ENCODE data around the gene SOX8. TPM values are rescaled to one million over a fixed set of nuclear protein-coding genes. Genes with fewer than 3 reads are reported as not detected.

Gene SOX8
- total and polyA plus RNA-seq, 2 experiments from 2014 or later: 5.7 to 26.2 TPM

- Histone ChIP-seq H3K27ac (ENCODE audit: low read depth) (no peak overlapping the region), H3K27me3 (ENCODE audit: insufficient read depth) (no peaks in the 10 kb centered on the region), H4K20me1 (replicated peaks; ENCODE audit: insufficient read depth) (no peaks in the 10 kb centered on the region), H3K9me2 (ENCODE audit: insufficient read depth) (no peaks in the 10 kb centered on the region), H3F3A (replicated peaks; ENCODE audit: low read depth) (no peaks in the 10 kb centered on the region), H3K36me3 (ENCODE audit: insufficient read depth) (no peaks in the 10 kb centered on the region), H3K79me2 (replicated peaks; ENCODE audit: insufficient read depth) (no peaks in the 10 kb centered on the region), H3K4me2 (no peak overlapping the region), H2AFZ (no peak overlapping the region), H3K4me3 (no peak overlapping the region), H3K4me1 (ENCODE audit: insufficient read depth) (no peaks in the 10 kb centered on the region)
- Mint-ChIP-seq H3K36me3 (ENCODE audit: low read depth) (peaks cover 8% of the 10 kb centered on the region; the same call in 1 of the 3 replicates), H3K27ac (no peak overlapping the region), H3K27me3 (ENCODE audit: insufficient read depth, low read depth, poor library complexity) (no peaks in the 10 kb centered on the region), H3K9me3 (peaks cover 19% of the 10 kb centered on the region; the same call in 2 of the 3 replicates), H3K4me3 (no peak overlapping the region), H3K4me1 (peaks cover 6% of the 10 kb centered on the region)
- no peak for TF ChIP-seq REST (IDR thresholded peaks at IDR 0.05; ENCODE audit: unreplicated experiment)
- no peak for TF ChIP-seq NANOG (IDR thresholded peaks at IDR 0.05; ENCODE audit: borderline replicate concordance)
- TF ChIP-seq ETS1 (IDR thresholded peaks at IDR 0.05): no peak
- no peak for TF ChIP-seq EZH2phosphoT487 (IDR thresholded peaks at IDR 0.05; ENCODE audit: unreplicated experiment)
- TF ChIP-seq ZNF114 (CRISPR knock-in tag; IDR thresholded peaks at IDR 0.05): no peak
- no peak for TF ChIP-seq POLR2AphosphoS5 (IDR thresholded peaks at IDR 0.05; ENCODE audit: low read depth)
- no peak for TF ChIP-seq STAT1 (IDR thresholded peaks at IDR 0.05; ENCODE audit: unreplicated experiment)
- TF ChIP-seq JUNB (IDR thresholded peaks at IDR 0.05; ENCODE audit: unreplicated experiment): no peak
- ATAC-seq (no peak), DNase-seq (ENCODE audit: low spot score) (no peak)
Observed at GRCh38 chr16:991345-991744, 9.8 kb downstream of the SOX8 start.

GRCh38 chr16:991773-992172 is 10.2 kb downstream of the SOX8 start:
- DNase-seq (ENCODE audit: low spot score) (no peak), ATAC-seq (no peak)
- Histone ChIP-seq H3K27ac (ENCODE audit: low read depth) (no peak overlapping the region), H2AFZ (no peak overlapping the region), H3F3A (replicated peaks; ENCODE audit: low read depth) (no peaks in the 10 kb centered on the region), H3K9me2 (ENCODE audit: insufficient read depth) (no peaks in the 10 kb centered on the region), H4K20me1 (replicated peaks; ENCODE audit: insufficient read depth) (no peaks in the 10 kb centered on the region), H3K4me1 (ENCODE audit: insufficient read depth) (no peaks in the 10 kb centered on the region), H3K36me3 (ENCODE audit: insufficient read depth) (no peaks in the 10 kb centered on the region), H3K4me3 (no peak overlapping the region), H3K79me2 (replicated peaks; ENCODE audit: insufficient read depth) (no peaks in the 10 kb centered on the region), H3K4me2 (no peak overlapping the region), H3K27me3 (ENCODE audit: insufficient read depth) (no peaks in the 10 kb centered on the region)
- Mint-ChIP-seq H3K9me3 (peaks cover 22% of the 10 kb centered on the region; the same call in 2 of the 3 replicates), H3K36me3 (ENCODE audit: low read depth) (peaks cover 8% of the 10 kb centered on the region; the same call in 1 of the 3 replicates), H3K4me3 (no peak overlapping the region), H3K4me1 (peaks cover 10% of the 10 kb centered on the region), H3K27me3 (ENCODE audit: insufficient read depth, low read depth, poor library complexity) (no peaks in the 10 kb centered on the region), H3K27ac (no peak overlapping the region)
- TF ChIP-seq POLR2AphosphoS5 (IDR thresholded peaks at IDR 0.05; ENCODE audit: low read depth) (no peak), EZH2phosphoT487 (IDR thresholded peaks at IDR 0.05; ENCODE audit: unreplicated experiment) (no peak), JUNB (IDR thresholded peaks at IDR 0.05; ENCODE audit: unreplicated experiment) (no peak), CTCF (conservative IDR thresholded peaks at IDR 0.05; ENCODE audit: low read depth in 2 of 2) (no peak), ETS1 (IDR thresholded peaks at IDR 0.05) (no peak), EZH2 (IDR thresholded peaks at IDR 0.05; ENCODE audit: low read depth, unreplicated experiment) (no peak), REST (IDR thresholded peaks at IDR 0.05; ENCODE audit: unreplicated experiment) (no peak), ZNF114 (CRISPR knock-in tag; IDR thresholded peaks at IDR 0.05) (no peak), STAT1 (IDR thresholded peaks at IDR 0.05; ENCODE audit: unreplicated experiment) (no peak), NANOG (IDR thresholded peaks at IDR 0.05; ENCODE audit: borderline replicate concordance) (no peak)
